NCI-H2171 treated with DMSO at 0.1 percent for 48 hours (cell line): ENCODE measurements around the gene CDC16.
"Not testable (repeated sequence)": the region's sequence is repeated elsewhere in the genome, so short reads cannot be mapped to it uniquely, and the experiment has no call there.

Experiments used
- DNase-seq: peaks from one replicate; lab custom pipeline; 2025; lab: John Stamatoyannopoulos, UW

CDC16 gene

GRCh38 chr13:114228176-114228575 lies 6.5 kb upstream of the CDC16 start:
- DNase-seq, result no peak

- DNase-seq, result no peak
These were observed 5.2 kb upstream of the CDC16 start for GRCh38 chr13:114229506-114229905.

GRCh38 chr13:114230117-114230516 lies 4.6 kb upstream of the CDC16 start:
- no peak for DNase-seq

DNA sequence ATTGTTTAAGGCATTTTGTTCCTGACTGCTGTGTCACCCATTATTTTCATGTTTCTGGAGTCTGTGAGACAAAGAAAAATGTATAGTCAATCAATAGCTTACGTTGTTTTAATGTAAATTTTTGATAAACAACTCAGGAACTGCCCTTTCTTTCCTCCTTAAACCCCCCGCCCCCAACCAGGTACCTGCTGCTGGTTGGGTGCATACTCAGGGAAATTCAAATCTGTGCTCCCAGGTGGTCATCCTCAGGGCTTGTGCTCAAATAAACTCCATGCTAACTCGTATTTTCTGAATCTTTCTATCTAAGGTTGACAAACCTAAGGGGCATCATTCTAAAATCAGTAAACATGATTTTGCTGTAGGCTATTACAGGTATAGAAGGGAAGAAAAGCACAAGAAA lies 4.1 kb upstream of the CDC16 start:
- DNase-seq, result no peak

DNA sequence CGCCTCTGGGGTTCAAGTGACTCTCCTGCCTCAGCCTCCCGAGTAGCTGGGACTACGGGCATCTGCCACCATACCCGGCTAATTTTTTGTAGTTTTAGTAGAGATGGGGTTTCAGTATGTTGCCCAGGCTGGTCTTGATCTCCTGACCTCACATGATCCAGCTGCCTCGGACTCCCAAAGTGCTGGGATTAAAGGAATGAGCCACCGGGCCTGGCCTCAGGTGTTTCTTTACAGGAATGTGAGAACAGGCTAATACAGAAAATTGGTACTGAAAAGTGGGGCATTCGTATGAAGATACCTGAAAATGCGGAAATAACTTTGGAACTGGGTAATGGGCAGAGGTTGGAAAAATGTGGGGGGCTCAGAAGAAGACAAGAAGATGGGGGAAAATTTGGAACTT lies 2.8 kb upstream of the CDC16 start:
- DNase-seq, result no peak

GRCh38 chr13:114234266-114234644 lies 442 bp upstream of the CDC16 start:
- DNase-seq, result no peak

DNA sequence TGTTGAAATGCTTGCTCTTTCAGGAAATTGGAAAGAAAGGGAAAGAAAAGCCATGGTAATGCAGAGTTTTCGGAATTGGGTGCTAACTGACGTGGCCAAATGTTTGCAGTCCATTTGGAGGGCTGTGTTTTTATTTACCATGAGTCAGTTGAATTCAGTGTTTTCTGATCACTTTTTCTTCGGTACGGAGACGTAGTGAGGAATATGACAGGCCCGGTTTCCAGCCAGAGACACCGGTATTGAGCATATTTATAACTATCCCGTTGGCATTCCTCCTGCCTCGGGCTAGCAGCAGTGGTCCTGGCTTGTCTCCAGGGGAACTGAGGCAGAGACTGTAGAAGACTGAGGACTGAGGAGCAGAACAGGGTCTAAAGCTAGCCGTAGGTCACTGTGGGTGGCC lies 1.0 kb downstream of the CDC16 start:
- DNase-seq, result no peak

- no peak for DNase-seq
These were observed 1.5 kb downstream of the CDC16 start for GRCh38 chr13:114236227-114236626.

- no peak for DNase-seq
These were observed 2.9 kb downstream of the CDC16 start for GRCh38 chr13:114237415-114238112.

- no peak for DNase-seq
These were observed 7.2 kb downstream of the CDC16 start for GRCh38 chr13:114241918-114242317.

GRCh38 chr13:114243971-114244370 lies 9.3 kb downstream of the CDC16 start:
- DNase-seq, result no peak

DNA sequence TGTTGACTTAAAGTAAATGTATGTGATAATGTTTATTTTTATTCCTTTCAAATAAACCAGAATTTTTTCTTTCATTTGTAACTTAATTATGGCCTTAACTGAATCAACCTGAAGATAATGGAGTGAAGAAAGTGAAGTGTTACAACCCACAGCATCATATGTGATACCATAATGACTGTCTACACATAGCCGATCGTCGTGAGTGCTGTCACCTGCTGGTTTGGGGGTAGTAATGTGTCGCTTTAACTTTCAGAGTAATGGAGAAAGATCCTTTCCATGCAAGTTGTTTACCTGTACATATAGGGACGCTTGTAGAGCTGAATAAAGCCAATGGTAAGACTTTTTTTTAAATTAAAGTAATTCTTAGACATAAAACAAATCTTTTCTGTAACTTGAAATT lies 9.9 kb downstream of the CDC16 start:
- no peak for DNase-seq

- DNase-seq, result no peak
These were observed 13.3 kb downstream of the CDC16 start for GRCh38 chr13:114248011-114248410.

- peak; percentile 73 for DNase-seq
These were observed 14.4 kb downstream of the CDC16 start for GRCh38 chr13:114249077-114249476.

GRCh38 chr13:114251639-114252440 lies 17.1 kb downstream of the CDC16 start:
- DNase-seq, result not testable (repeated sequence)

GRCh38 chr13:114256547-114256946 lies 21.9 kb downstream of the CDC16 start:
- DNase-seq, result no peak

DNA sequence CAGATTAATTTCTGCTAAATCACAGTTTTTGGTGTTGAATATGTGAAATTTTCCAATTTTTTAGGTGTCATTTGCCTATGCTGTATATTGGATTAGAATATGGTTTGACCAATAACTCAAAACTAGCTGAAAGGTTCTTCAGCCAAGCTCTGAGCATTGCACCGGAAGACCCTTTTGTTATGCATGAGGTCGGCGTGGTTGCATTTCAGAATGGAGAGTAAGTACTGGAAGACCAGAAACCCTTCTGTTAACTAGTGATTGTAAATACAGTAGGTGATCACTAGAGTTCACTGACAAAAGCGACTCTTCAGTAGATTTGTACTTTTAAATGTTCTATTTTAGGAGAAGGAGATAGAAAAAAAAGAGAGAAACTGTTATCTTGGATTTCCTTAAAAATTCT lies 22.3 kb downstream of the CDC16 start:
- no peak for DNase-seq

DNA sequence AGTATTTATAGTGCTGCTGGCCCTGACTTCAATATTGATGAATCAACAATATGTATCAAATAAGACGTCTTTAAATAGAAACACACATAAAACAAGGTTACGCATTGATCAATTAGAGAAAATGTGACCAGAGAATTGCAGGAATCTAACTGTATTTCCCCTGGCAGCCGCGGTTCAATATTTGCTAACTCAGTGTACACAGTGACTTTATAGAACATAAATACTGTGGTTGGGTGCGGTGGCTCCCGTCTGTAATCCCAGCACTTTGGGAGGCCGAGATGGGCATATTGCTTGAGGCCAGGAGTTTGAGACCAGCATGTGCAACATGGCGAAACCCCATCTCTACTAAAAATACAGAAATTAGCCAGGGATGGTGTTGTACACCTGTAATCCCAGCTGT lies 23.9 kb downstream of the CDC16 start:
- DNase-seq, result no peak

- DNase-seq, result peak; percentile 85
These were observed 24.7 kb downstream of the CDC16 start for GRCh38 chr13:114259374-114259773.

GRCh38 chr13:114259974-114260373 lies 25.3 kb downstream of the CDC16 start:
- peak; percentile 87 for DNase-seq

DNA sequence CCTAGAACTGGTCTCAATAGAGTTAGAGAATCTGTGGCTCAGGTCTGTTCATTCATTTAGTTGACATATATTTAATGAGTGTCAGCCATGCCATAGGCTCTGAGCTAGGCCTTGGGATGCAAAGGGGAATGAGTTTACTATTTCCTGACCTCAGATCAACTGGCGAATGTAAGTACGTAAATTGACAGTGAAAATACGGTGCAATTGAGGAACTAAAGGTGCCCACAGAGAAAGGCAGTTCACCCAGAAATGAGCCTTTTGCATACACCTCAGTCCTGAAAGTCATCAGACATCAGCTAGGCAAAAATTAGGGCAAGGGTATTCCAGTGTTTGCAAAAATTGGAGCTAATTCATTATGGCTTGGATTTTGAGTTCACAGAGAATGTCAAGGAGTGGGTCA lies 26.1 kb downstream of the CDC16 start:
- no peak for DNase-seq

- no peak for DNase-seq
These were observed 26.8 kb downstream of the CDC16 start for GRCh38 chr13:114261328-114261965.

- peak; percentile 9 for DNase-seq
These were observed 28.9 kb downstream of the CDC16 start for GRCh38 chr13:114263578-114263977.
